Panc1 (cell line): ENCODE measurements around the gene CCDC183. TPM values are rescaled to one million over a fixed set of nuclear protein-coding genes. Genes with fewer than 3 reads are reported as not detected.
"Not testable (repeated sequence)": the region's sequence is repeated elsewhere in the genome, so short reads cannot be mapped to it uniquely, and the experiment has no call there.

ENCODE experiments used
- ATAC-seq: fragments of 200-7000 bp; cut with Tn5 transposase; 2 replicates; pipeline ENCODE4 v1.9.1; 2020; ENCODE audit warnings: mild to moderate bottlenecking, moderate library complexity
- BruUV-seq: library from RNA; stranded (reverse); fragments of 400-500 nt; replicated peaks from 2 replicates; lab custom pipeline; 2021; lab: Mats Ljungman, UMichigan
- CTCF ChIA-PET: fragments of 300-600 bp; sonication (Branson Sonifier 250); formaldehyde crosslinking; loops from one replicate; lab custom pipeline; 2022; ENCODE audit warnings: antibody characterized with exemption; lab: Charles Lee
- POLR2A ChIA-PET: fragments of 300-600 bp; sonication (Branson Sonifier 250); formaldehyde crosslinking; loops from one replicate; lab custom pipeline; 2022; ENCODE audit warnings: antibody characterized with exemption; lab: Charles Lee
- DNase-seq: peaks from one replicate; pipeline ENCODE4 v3.0.0-alpha.2; 2010; ENCODE audit warnings: low read depth, low spot score
- H3K27ac ChIP-seq: 2 replicates; pipeline ENCODE4 v1.5.1; 2011; ENCODE audit warnings: mild to moderate bottlenecking, low read length, inconsistent platforms
- H3K27me3 ChIP-seq: fragments of 200-500 bp; sonication (Bioruptor generic); 2 replicates; pipeline ENCODE4 v1.6.0; 2014; ENCODE audit warnings: low read length, inconsistent platforms; ENCODE audit not compliant: control insufficient read depth, insufficient read depth
- H3K36me3 ChIP-seq: fragments of 200-500 bp; sonication (Bioruptor generic); 2 replicates; pipeline ENCODE4 v1.5.1; 2014; ENCODE audit warnings: inconsistent platforms, mild to moderate bottlenecking, low read length, moderate library complexity; ENCODE audit not compliant: control insufficient read depth, insufficient read depth
- H3K4me1 ChIP-seq: 2 replicates; pipeline ENCODE4 v1.5.1; 2011; ENCODE audit warnings: inconsistent platforms, mild to moderate bottlenecking, low read length, moderate library complexity; ENCODE audit not compliant: control insufficient read depth, insufficient read depth
- H3K4me3 ChIP-seq, 2 experiments: 2 replicates each; pipeline ENCODE4 v1.5.1; 2011 to 2012; ENCODE audit warnings: low read depth in 2 of 2, low read length in 2 of 2, mild to moderate bottlenecking in 2 of 2, inconsistent platforms in 1 of 2, moderate library complexity in 1 of 2
- H3K9me3 ChIP-seq: fragments of 200-500 bp; sonication (Bioruptor generic); 2 replicates; pipeline ENCODE4 v1.5.1; 2014; ENCODE audit warnings: low read depth, mild to moderate bottlenecking, inconsistent platforms, low read length, moderate library complexity; ENCODE audit not compliant: control insufficient read depth, insufficient read depth
- POLR2AphosphoS5 ChIP-seq: IDR thresholded peaks from 2 replicates; pipeline ENCODE4 v1.6.1; 2012; ENCODE audit warnings: mild to moderate bottlenecking, low read depth, low read length, moderate library complexity
- SIN3A ChIP-seq: IDR thresholded peaks from 2 replicates; pipeline ENCODE4 v1.6.1; 2012; ENCODE audit warnings: low read depth, mild to moderate bottlenecking, low read length, moderate library complexity, borderline replicate concordance; ENCODE audit not compliant: insufficient read depth
- TCF7L2 ChIP-seq: IDR thresholded peaks from 2 replicates; pipeline ENCODE4 v1.6.1; 2011; ENCODE audit warnings: mild to moderate bottlenecking, low read depth, low read length, inconsistent platforms
- in situ Hi-C: cut with HindIII; loops from 2 replicates; pipeline ENCODE4 v1.10.0; 2016; ENCODE audit warnings: low sequenced_read_pairs, low pct_unique_long_range_greater_than_20kb
- intact Hi-C: fragments of 100-400 bp; cut with micrococcal nuclease; formaldehyde crosslinking; loops from one replicate; pipeline ENCODE4 v1.10.0; 2022; ENCODE audit not compliant: unreplicated experiment
- total RNA-seq: library from RNA; stranded (reverse); gene quantifications from one replicate; pipeline ENCODE4 v1.2.1, GENCODE V29; 2021; ENCODE audit not compliant: unreplicated experiment
- TF ChIP-seq, protein P1 (sequence below), 2 experiments: IDR thresholded peaks; 2 replicates each; pipeline ENCODE4 v1.6.1; 2011 to 2012; ENCODE audit warnings: low read depth in 2 of 2, control low read depth in 1 of 2, low read length in 1 of 2, mild to moderate bottlenecking in 1 of 2, moderate library complexity in 1 of 2; ENCODE audit not compliant: insufficient read depth in 1 of 2
- TF ChIP-seq, protein P2 (sequence below): fragments of 450-650 bp; IDR thresholded peaks from 2 replicates; pipeline ENCODE4 v1.5.1; 2017; ENCODE audit warnings: mild to moderate bottlenecking

The CCDC183 gene
- total RNA-seq, 1 experiment from 2014 or later: 0.62 TPM

DNA sequence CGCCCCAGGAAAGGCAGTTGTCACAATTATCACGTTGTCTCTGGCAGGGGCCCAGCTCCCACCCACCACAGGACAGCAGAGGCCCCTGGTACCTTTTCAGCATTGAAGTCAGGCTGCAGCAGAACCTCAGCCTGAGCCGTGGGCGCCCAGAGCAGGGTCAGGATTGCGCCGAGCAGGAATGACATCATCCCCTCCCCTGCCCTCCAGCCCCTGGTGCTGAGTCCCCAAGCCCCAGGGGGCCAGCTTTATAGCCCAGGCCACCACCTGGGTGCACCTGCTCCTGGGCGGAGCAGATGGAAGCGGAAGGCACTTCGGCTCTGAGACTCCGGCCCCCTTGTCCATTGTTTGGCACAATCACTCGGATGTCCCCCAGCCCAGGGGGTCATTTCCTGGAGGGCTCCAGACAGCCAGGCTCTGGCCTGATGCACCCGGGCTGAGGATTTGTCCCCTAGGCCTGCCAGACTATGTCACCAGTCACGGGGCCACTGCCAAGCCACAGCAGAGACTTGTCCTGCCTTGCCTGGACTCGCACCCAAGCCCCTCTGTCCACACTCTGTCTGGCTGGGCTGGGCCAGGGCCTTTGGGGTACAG is 31.7 kb upstream of the CCDC183 start, which contains the start of gene LCN15:
Gene LCN15 (minus strand): TSS at position 218 of the 591 bp plus-strand sequence. CDS start 30 bp downstream, at position 188.
- no TSS peak for BruUV-seq
- Histone ChIP-seq H3K27ac (no peak within 1 kb of the TSS), H3K9me3 (no peaks in the 10 kb centered on the region), H3K4me1 (peaks cover 3% of the 10 kb centered on the region; the same call in 1 of the 2 replicates), H3K27me3 (no peaks in the 10 kb centered on the region), H3K36me3 (no peaks in the 10 kb centered on the region), H3K4me3 (no peak within 1 kb of the TSS)
- ChIA-PET CTCF (no interaction called here), POLR2A (no interaction called here)
- TF ChIP-seq POLR2AphosphoS5 (no peak), SIN3A (no peak), TCF7L2 (no peak)
- TF ChIP-seq, protein P1, sequence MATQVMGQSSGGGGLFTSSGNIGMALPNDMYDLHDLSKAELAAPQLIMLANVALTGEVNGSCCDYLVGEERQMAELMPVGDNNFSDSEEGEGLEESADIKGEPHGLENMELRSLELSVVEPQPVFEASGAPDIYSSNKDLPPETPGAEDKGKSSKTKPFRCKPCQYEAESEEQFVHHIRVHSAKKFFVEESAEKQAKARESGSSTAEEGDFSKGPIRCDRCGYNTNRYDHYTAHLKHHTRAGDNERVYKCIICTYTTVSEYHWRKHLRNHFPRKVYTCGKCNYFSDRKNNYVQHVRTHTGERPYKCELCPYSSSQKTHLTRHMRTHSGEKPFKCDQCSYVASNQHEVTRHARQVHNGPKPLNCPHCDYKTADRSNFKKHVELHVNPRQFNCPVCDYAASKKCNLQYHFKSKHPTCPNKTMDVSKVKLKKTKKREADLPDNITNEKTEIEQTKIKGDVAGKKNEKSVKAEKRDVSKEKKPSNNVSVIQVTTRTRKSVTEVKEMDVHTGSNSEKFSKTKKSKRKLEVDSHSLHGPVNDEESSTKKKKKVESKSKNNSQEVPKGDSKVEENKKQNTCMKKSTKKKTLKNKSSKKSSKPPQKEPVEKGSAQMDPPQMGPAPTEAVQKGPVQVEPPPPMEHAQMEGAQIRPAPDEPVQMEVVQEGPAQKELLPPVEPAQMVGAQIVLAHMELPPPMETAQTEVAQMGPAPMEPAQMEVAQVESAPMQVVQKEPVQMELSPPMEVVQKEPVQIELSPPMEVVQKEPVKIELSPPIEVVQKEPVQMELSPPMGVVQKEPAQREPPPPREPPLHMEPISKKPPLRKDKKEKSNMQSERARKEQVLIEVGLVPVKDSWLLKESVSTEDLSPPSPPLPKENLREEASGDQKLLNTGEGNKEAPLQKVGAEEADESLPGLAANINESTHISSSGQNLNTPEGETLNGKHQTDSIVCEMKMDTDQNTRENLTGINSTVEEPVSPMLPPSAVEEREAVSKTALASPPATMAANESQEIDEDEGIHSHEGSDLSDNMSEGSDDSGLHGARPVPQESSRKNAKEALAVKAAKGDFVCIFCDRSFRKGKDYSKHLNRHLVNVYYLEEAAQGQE (IDR thresholded peaks at IDR 0.05; ENCODE audit: insufficient read depth in 1 of 2, low read depth in 2 of 2, low read length in 1 of 2): no peak
- TF ChIP-seq, protein P2, sequence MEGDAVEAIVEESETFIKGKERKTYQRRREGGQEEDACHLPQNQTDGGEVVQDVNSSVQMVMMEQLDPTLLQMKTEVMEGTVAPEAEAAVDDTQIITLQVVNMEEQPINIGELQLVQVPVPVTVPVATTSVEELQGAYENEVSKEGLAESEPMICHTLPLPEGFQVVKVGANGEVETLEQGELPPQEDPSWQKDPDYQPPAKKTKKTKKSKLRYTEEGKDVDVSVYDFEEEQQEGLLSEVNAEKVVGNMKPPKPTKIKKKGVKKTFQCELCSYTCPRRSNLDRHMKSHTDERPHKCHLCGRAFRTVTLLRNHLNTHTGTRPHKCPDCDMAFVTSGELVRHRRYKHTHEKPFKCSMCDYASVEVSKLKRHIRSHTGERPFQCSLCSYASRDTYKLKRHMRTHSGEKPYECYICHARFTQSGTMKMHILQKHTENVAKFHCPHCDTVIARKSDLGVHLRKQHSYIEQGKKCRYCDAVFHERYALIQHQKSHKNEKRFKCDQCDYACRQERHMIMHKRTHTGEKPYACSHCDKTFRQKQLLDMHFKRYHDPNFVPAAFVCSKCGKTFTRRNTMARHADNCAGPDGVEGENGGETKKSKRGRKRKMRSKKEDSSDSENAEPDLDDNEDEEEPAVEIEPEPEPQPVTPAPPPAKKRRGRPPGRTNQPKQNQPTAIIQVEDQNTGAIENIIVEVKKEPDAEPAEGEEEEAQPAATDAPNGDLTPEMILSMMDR: no peak
- intact Hi-C loops: no loop called here
- DNase-seq: no peak
- in situ Hi-C loops: no loop called here
- ATAC-seq: no peak

DNA sequence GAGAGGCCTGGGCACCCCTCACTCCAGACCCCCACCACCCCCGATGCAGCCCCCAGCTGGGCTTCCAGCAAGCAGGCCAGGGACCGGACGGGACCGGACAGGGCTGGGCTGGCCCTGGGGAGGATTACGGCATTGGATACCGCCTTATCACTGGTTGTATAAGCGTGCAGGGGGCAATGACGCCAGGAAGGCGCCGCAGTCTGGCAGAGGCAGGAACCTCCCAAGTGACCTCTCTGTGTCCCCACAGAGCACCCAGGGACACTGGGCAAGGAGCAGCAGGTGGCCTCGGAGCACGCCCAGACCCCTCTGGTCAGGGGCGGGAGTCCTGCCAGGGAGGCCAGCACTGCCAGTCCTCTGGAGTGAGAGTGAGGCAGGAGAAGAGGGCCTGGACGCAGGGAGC is 31.1 kb upstream of the CCDC183 start:
- Histone ChIP-seq H3K27ac (no peak overlapping the region), H3K9me3 (no peaks in the 10 kb centered on the region), H3K27me3 (no peaks in the 10 kb centered on the region), H3K36me3 (no peaks in the 10 kb centered on the region), H3K4me1 (peaks cover 3% of the 10 kb centered on the region; the same call in 1 of the 2 replicates), H3K4me3 (no peak overlapping the region)
- TF ChIP-seq, protein P2: no peak
- TF ChIP-seq TCF7L2: no peak
- no peak for TF ChIP-seq POLR2AphosphoS5
- TF ChIP-seq, protein P1 (IDR thresholded peaks at IDR 0.05; ENCODE audit: insufficient read depth in 1 of 2, low read depth in 2 of 2, low read length in 1 of 2): no peak
- no peak for TF ChIP-seq SIN3A
- POLR2A ChIA-PET: no interaction called here
- CTCF ChIA-PET: no interaction called here
- DNase-seq (no peak), ATAC-seq (no peak)
- in situ Hi-C loops: no loop called here
- intact Hi-C loops: no loop called here
- BruUV-seq: no TSS peak

DNA sequence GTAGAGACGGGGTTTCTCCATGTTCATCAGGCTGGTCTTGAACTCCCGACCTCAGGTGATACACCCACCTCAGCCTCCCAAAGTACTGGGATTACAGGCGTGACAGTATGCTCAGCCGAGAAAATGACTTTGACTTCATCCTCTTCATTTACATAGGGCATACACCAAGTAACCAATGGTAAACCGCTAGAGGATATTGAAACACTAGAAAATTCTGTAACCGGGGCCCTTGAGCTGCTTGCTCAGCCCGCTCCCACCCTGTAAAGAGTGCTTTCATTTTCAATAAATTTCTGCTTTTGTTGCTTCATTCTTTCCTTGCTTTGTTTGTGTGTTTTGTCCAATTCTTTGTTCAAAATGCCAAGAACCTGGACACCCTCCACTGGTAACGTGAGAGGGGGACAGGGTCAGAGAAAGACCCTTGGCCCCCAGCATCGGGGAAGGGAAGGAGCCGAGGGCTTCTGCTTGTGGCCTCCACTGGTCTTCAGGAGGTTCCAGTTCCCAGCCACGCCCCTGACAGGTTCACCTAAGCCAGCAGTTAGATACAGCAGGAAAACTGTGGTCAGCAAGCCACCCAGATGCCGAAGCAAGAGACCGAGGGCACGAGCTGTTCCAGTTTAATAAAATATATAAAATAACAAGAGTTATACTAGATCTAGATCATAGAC is 30.3 kb upstream of the CCDC183 start:
- POLR2A ChIA-PET, in situ Hi-C loops, H3K4me3 ChIP-seq, BruUV-seq, H3K27ac ChIP-seq, H3K36me3 ChIP-seq, ATAC-seq, intact Hi-C loops, DNase-seq, H3K4me1 ChIP-seq, H3K27me3 ChIP-seq, H3K9me3 ChIP-seq: not testable (repeated sequence)
- CTCF ChIA-PET: interaction anchor here (0.5 to 0.8 kb wide), 3 partner anchors 8 to 595 kb away, joined by 3 read pairs; partner anchors contain the start of gene LCN8
